GM10266 (cell line): ENCODE results near the gene CTSV.
"Not testable (repeated sequence)": the region's sequence is repeated elsewhere in the genome, so short reads cannot be mapped to it uniquely, and the experiment has no call there.

Source experiments
- DNase-seq: peaks from one replicate; pipeline ENCODE4 v3.0.0; 2012; ENCODE audit errors: extremely low spot score
- TF ChIP-seq, protein P1 (sequence below): IDR thresholded peaks from 2 replicates; pipeline ENCODE4 v1.5.1; 2012; ENCODE audit warnings: mild to moderate bottlenecking, low read depth; ENCODE audit not compliant: control insufficient read depth, insufficient read depth; ENCODE audit errors: missing control alignments

Gene CTSV

GRCh38 chr9:97053717-97054116, 14.8 kb upstream of the CTSV start:
- DNase-seq: no peak
- TF ChIP-seq, protein P1, sequence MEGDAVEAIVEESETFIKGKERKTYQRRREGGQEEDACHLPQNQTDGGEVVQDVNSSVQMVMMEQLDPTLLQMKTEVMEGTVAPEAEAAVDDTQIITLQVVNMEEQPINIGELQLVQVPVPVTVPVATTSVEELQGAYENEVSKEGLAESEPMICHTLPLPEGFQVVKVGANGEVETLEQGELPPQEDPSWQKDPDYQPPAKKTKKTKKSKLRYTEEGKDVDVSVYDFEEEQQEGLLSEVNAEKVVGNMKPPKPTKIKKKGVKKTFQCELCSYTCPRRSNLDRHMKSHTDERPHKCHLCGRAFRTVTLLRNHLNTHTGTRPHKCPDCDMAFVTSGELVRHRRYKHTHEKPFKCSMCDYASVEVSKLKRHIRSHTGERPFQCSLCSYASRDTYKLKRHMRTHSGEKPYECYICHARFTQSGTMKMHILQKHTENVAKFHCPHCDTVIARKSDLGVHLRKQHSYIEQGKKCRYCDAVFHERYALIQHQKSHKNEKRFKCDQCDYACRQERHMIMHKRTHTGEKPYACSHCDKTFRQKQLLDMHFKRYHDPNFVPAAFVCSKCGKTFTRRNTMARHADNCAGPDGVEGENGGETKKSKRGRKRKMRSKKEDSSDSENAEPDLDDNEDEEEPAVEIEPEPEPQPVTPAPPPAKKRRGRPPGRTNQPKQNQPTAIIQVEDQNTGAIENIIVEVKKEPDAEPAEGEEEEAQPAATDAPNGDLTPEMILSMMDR: no peak

DNA sequence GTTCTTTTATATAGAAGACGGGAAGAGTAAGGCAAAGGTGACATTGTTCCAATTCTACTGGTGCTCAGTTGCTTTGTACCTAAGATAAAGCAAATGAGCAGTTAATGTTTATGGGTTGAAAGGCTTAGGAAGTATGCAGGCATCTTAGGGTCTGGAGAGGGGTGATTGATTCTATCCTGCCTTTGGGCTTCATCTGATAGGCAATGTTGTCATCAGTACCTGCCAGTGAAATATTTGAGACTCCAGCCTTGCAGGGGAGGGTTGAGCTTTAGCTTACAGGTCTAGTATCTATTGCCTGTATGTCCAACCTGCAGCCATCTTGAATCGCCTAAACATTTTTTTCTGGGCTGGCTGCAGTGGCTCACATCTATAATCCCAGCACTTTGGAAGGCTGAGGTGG, 13.8 kb upstream of the CTSV start:
- no peak for DNase-seq
- TF ChIP-seq, protein P1: no peak

DNA sequence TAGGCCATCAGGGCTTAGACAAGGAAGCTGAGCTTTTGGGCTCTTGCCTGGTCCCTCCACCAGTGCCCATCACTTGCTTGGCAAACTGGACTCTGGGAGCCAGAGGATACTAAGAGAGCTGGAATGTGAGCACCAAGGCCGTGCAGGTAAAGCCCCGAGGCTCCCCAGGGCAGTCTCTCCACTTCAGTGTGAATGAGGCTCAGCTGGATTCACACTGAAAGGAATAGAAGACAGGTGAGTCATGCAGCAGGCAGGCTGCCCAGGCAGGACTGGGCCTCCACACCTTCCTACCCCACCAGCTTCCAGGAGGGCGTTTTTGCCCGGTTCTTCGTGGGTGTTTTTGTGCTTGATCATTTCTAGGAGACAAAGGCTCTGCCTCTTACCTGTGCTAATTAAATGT, 7.3 kb upstream of the CTSV start:
- no peak for DNase-seq
- TF ChIP-seq, protein P1: no peak

GRCh38 chr9:97045300-97045699, 6.4 kb upstream of the CTSV start:
- no peak for DNase-seq
- TF ChIP-seq, protein P1: no peak

DNA sequence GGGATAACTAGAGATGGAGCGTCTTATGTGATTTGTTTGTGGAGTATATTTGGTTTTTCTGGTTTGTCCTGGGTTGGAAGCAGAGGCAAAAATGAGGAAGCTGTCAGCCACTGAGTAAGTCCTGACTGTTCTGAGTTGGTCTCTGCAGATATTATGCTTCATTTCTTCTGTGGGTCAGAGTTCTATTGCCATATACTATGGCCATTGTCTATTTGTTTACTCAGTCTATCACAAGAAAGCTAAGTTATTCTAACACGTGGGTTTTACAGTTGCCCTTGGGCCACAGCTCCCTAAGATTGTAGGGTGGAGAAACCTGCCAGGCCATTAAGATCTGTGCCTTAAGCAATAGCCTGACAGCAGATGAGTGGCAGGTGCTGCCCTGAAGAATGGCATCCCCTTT, 3.0 kb upstream of the CTSV start:
- no peak for DNase-seq
- TF ChIP-seq, protein P1: no peak

GRCh38 chr9:97039514-97039860, 545 bp upstream of the CTSV start:
- TF ChIP-seq, protein P1: no peak
- no peak for DNase-seq

DNA sequence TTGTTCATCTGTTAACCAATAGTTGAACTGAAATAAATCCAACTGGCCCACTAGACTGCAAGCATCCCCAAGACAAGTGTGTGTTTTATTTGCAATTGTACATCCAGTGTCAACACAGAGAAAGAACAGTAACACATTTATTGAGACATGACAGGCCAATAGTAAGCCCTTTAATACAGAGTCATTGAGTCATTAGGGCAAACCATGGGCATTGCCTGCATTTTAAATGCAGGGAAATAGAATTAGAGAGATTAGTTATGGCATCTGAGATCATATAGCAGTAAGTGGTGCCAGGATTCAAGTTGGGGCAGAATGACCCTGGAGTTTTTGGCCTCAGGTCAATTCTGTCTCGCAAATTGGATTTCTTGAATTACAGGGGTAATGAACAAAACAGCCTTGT, 15.4 kb downstream of the CTSV start:
- not testable (repeated sequence) for DNase-seq

DNA sequence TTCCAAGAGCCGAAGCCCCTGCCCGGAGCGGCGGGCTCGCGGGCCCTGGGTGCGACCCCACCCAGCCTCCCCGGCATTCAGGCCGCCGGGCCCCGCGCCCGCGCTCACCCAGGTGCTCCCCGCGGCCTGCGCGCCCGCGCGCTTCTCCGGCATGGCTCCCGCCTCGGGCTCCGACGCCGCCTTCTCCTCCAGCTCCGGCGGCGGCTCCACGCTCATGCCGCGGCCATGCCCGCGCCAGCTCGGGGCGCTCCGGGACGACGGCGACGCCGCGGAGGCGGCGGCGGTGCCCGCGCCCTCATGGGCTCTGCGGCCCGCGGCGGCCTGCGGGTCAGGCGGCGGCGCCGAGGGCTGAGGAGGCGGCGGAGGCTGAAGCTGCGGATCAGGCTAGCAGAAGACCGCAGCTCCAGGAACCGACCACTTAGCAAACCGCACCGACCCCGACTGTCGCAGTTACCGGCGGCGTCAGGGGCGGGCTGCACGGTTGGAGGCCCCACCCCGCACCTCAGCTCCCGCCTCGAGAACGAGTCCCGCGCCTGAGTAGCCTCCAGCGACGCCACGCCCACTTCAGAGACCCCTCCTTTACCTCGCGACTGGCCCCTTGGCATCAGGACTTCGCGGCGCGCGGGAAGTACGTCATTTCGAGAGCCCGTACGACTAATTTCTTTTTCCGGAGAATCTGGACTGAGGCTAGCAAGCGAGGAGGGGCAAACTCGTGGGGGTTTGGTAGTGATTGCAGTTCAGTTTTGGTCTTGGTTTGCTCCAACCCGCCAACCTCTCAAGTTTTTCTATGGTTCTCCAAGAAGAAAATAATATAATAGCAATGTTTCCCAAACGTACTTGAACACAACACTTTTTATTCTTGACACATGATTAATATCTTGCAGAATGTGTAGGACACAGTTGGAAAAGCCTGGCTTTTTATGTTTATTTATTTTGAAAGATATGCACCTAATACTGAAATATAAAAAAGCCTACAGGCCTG, 25.5 kb downstream of the CTSV start:
- peak; percentile 50 for DNase-seq

- DNase-seq: not testable (repeated sequence)
These were observed 26.3 kb downstream of the CTSV start for GRCh38 chr9:97012617-97013016.

- DNase-seq: not testable (repeated sequence)
These were observed 36.7 kb downstream of the CTSV start for GRCh38 chr9:97002195-97002594.

- not testable (repeated sequence) for DNase-seq
These were observed 37.6 kb downstream of the CTSV start for GRCh38 chr9:97001338-97001737.

- not testable (repeated sequence) for DNase-seq
These were observed 38.7 kb downstream of the CTSV start for GRCh38 chr9:97000139-97000787.
